HG03280 (cell line): Measurements from ENCODE around the gene CDC42BPB.
"Not testable (repeated sequence)": the region's sequence is repeated elsewhere in the genome, so short reads cannot be mapped to it uniquely, and the experiment has no call there.

Experiments
- ATAC-seq: cut with Tn5 transposase; IDR thresholded peaks from one replicate; pipeline ENCODE4 v1.9.1; 2021; ENCODE audit warnings: mild to moderate bottlenecking, moderate library complexity; ENCODE audit not compliant: unreplicated experiment

The CDC42BPB gene

GRCh38 chr14:102930753-102931579 lies 126.4 kb downstream of the CDC42BPB start:
- no peak for ATAC-seq

- no peak for ATAC-seq
These were observed 127.1 kb downstream of the CDC42BPB start for GRCh38 chr14:102930138-102930752.

- no peak for ATAC-seq
These were observed 127.9 kb downstream of the CDC42BPB start for GRCh38 chr14:102929241-102930137.

- no peak for ATAC-seq
These were observed 128.7 kb downstream of the CDC42BPB start for GRCh38 chr14:102928412-102929240.

GRCh38 chr14:102927878-102928411 lies 129.4 kb downstream of the CDC42BPB start:
- no peak for ATAC-seq

- no peak for ATAC-seq
These were observed 129.9 kb downstream of the CDC42BPB start for GRCh38 chr14:102927346-102927877.

GRCh38 chr14:102926840-102927239 lies 130.5 kb downstream of the CDC42BPB start:
- not testable (repeated sequence) for ATAC-seq

- no peak for ATAC-seq
These were observed 131.2 kb downstream of the CDC42BPB start for GRCh38 chr14:102926104-102926503.

GRCh38 chr14:102925646-102926045 lies 131.7 kb downstream of the CDC42BPB start:
- no peak for ATAC-seq

- no peak for ATAC-seq
These were observed 132.4 kb downstream of the CDC42BPB start for GRCh38 chr14:102924632-102925588.

GRCh38 chr14:102923925-102924486 lies 133.3 kb downstream of the CDC42BPB start:
- no peak for ATAC-seq

- no peak for ATAC-seq
These were observed 134.0 kb downstream of the CDC42BPB start for GRCh38 chr14:102923201-102923924.

GRCh38 chr14:102922490-102923200 lies 134.7 kb downstream of the CDC42BPB start, which contains the start of gene AMN:
Gene AMN (plus strand): TSS chr14:102922663. CDS start chr14:102922689, 26 bp downstream.
- no peak for ATAC-seq

- ATAC-seq, result no peak
These were observed 136.4 kb downstream of the CDC42BPB start for GRCh38 chr14:102920998-102921304.

- ATAC-seq, result no peak
These were observed 136.9 kb downstream of the CDC42BPB start for GRCh38 chr14:102920273-102920997.

- no peak for ATAC-seq
These were observed 138.9 kb downstream of the CDC42BPB start for GRCh38 chr14:102918438-102918837.
